ENCODE results near the gene KBTBD4. TPM values are rescaled to one million over a fixed set of nuclear protein-coding genes. Genes with fewer than 3 reads are reported as not detected.
"Not testable (repeated sequence)": the region's sequence is repeated elsewhere in the genome, so short reads cannot be mapped to it uniquely, and the experiment has no call there.

Gene KBTBD4
- total RNA-seq, 1 experiment from 2014 or later, result 22.1 TPM

DNA sequence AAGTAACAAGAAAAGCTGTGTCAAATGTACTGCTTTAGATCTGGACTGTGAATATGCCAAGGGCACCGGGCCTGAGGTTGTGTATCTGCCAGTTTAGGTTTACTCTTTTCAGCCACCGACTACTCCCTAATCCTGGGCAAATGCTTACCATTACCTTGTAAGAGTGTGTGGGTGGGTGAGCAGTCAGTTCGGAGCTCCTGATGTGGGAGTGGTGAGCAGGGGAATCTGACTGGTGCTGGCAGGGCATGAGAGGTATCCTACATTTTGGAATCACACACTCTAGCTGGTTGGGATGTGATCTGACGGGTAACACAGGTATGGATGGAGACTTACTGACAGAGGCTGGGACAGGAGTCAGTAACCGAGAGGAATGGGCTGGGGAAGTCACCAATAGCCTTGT is 5.1 kb upstream of the KBTBD4 start:
- H3K27ac ChIP-seq, result no peak overlapping the region
- H3K9me3 ChIP-seq (replicated peaks), result no peaks in the 10 kb centered on the region
- DNase-seq, result no peak
- H3K36me3 ChIP-seq, result peaks cover 48% of the 10 kb centered on the region
- no peaks in the 10 kb centered on the region for H3K27me3 ChIP-seq
- H3K4me3 ChIP-seq, result no peak overlapping the region
- peaks cover 10% of the 10 kb centered on the region; the same call in 1 of the 2 replicates for H3K4me1 ChIP-seq

- DNase-seq, result no peak
- no peak overlapping the region; the same call in 1 of the 2 replicates for H3K27ac ChIP-seq
- no peak overlapping the region for H3K4me3 ChIP-seq
- H3K9me3 ChIP-seq (replicated peaks), result no peaks in the 10 kb centered on the region
- H3K4me1 ChIP-seq, result 0 out of 2 replicates have a peak, but pooled peaks cover 13% of the 10 kb centered on the region
- peaks cover 45% of the 10 kb centered on the region for H3K36me3 ChIP-seq
- H3K27me3 ChIP-seq, result no peaks in the 10 kb centered on the region
Measured at GRCh38 chr11:47577460-47578041, 1.2 kb downstream of the KBTBD4 start.

GRCh38 chr11:47573321-47573720 is 5.4 kb downstream of the KBTBD4 start:
- Histone ChIP-seq H3K27ac (no peak overlapping the region), H3K27me3 (no peaks in the 10 kb centered on the region)

DNA sequence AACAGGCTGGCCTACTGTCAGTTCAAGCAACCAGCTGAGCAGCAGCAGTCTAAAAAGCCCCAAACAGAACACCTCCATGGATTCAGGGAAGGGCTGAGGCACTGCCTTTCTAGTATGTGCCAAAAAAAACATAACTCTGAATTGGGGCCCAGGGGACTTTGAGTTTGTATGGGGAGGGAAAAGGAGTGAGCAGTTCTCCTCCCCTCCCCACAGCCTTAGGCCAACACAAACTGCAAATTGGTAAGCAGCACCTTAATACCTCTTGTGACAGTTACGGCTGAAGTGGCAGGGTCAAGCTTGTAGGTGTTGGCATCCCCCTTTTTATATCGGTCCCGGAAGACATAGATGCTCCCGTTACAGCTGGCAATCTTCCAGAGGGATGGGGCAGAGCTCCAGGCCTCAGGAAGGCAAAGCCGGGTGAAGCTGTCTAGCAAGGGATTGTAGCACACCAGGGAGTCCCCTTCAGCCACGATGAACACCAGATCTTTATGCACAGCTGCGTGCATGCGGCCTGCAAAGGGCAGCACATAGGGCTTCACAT is 6.0 kb downstream of the KBTBD4 start:
- Histone ChIP-seq H3K27me3 (no peaks in the 10 kb centered on the region), H3K36me3 (peaks cover 44% of the 10 kb centered on the region), H3K9me3 (replicated peaks) (no peaks in the 10 kb centered on the region), H3K4me3 (no peak overlapping the region), H3K27ac (no peak overlapping the region), H3K4me1 (0 out of 2 replicates have a peak, but pooled peaks cover 8% of the 10 kb centered on the region)
- DNase-seq, result peak; percentile 78 to 80

More at GRCh38 chr11:47573321-47573720, 5.4 kb downstream of the KBTBD4 start:
- Histone ChIP-seq H3K36me3 (peaks cover 44% of the 10 kb centered on the region), H3K4me3 (no peak overlapping the region), H3K4me1 (0 out of 2 replicates have a peak, but pooled peaks cover 10% of the 10 kb centered on the region), H3K9me3 (replicated peaks) (no peaks in the 10 kb centered on the region)
- DNase-seq, result no peak

GRCh38 chr11:47571895-47572294 is 6.9 kb downstream of the KBTBD4 start:
- Histone ChIP-seq H3K9me3 (replicated peaks) (no peaks in the 10 kb centered on the region), H3K4me1 (0 out of 2 replicates have a peak, but pooled peaks cover 5% of the 10 kb centered on the region), H3K4me3 (no peak overlapping the region), H3K36me3 (peaks cover 44% of the 10 kb centered on the region), H3K27me3 (no peaks in the 10 kb centered on the region), H3K27ac (no peak overlapping the region)
- DNase-seq, result no peak

DNA sequence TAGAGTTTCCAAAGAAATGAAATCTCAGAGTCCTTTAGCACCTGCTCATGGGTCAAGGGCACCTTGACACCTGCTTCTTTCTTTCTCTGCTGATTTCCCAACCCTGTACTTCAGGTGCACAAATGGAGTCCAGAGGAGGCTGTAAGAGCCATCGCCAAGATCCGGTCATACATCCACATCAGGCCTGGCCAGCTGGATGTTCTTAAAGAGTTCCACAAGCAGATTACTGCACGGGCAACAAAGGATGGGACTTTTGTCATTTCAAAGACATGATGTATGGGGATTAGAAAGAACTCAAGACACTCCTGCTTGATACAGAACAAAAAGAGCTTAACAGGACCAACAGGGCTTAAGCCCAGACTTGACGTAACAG is 7.4 kb downstream of the KBTBD4 start:
- DNase-seq, result no peak
- H3K27me3 ChIP-seq, result no peaks in the 10 kb centered on the region
- H3K4me1 ChIP-seq, result 0 out of 2 replicates have a peak, but pooled peaks cover 5% of the 10 kb centered on the region
- H3K36me3 ChIP-seq, result peaks cover 44% of the 10 kb centered on the region
- H3K4me3 ChIP-seq, result no peak overlapping the region
- no peak overlapping the region for H3K27ac ChIP-seq
- no peaks in the 10 kb centered on the region for H3K9me3 ChIP-seq (replicated peaks)

DNA sequence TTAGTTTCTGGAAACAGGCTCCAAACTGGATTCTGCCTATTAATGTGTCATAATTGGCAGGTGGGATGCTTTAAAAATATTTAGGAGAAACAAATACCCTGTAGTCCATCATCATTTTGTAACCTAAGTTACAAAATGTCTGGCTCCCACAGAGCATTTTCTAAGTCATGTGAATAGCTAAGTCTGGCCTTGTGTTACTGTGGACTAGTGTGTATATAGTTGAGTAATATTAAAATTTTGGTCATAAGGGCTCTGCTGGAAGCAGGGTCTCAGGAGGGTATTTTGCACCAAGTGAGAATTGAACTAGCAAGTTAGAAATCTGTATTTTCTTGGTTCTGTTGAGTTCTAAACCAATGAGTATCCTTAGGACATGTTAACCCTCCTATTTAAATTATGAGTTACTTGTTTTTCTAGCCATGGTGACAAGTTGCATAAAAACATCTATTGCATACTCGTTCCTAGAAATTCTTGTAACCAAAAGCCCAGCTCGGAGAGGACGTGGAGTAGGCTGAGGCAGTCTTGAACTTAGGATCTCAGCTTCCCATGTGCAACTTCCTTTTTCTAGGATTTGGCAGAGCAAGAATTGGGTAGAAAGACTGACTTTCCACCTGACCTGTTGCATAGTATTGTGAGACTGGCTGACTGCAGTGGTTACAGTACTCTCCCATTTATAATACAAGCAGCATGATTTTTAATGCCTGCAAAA is 8.0 kb downstream of the KBTBD4 start:
- no peak for DNase-seq
- H3K27ac ChIP-seq, result no peak overlapping the region
- H3K4me3 ChIP-seq, result no peak overlapping the region
- H3K27me3 ChIP-seq, result no peaks in the 10 kb centered on the region
- H3K4me1 ChIP-seq, result 0 out of 2 replicates have a peak, but pooled peaks cover 5% of the 10 kb centered on the region
- H3K9me3 ChIP-seq (replicated peaks), result no peaks in the 10 kb centered on the region
- peaks cover 44% of the 10 kb centered on the region for H3K36me3 ChIP-seq

GRCh38 chr11:47569646-47570045 is 9.1 kb downstream of the KBTBD4 start:
- H3K27ac ChIP-seq, result no peak overlapping the region
- no peaks in the 10 kb centered on the region for H3K9me3 ChIP-seq (replicated peaks)
- no peak for DNase-seq
- peaks cover 38% of the 10 kb centered on the region for H3K36me3 ChIP-seq
- peaks cover 5% of the 10 kb centered on the region; the same call in 1 of the 2 replicates for H3K4me1 ChIP-seq
- H3K27me3 ChIP-seq, result no peaks in the 10 kb centered on the region
- H3K4me3 ChIP-seq, result no peak overlapping the region

- Histone ChIP-seq H3K9me3 (replicated peaks) (no peaks in the 10 kb centered on the region), H3K27me3 (no peaks in the 10 kb centered on the region), H3K4me1 (no peaks in the 10 kb centered on the region; the same call in 1 of the 2 replicates), H3K4me3 (peak overlapping the region; percentile 85), H3K27ac (peak overlapping the region; percentile 66), H3K36me3 (peaks cover 10% of the 10 kb centered on the region)
- DNase-seq, result peak in 1 of 2 experiments; percentile 28
Measured at GRCh38 chr11:47566149-47566698, 12.5 kb downstream of the KBTBD4 start.

- Histone ChIP-seq H3K27ac (peak within 1 kb of the TSS; percentile 66), H3K4me3 (peak within 1 kb of the TSS; percentile 85), H3K4me1 (no peaks in the 10 kb centered on the region; the same call in 1 of the 2 replicates), H3K36me3 (peaks cover 8% of the 10 kb centered on the region), H3K9me3 (replicated peaks) (no peaks in the 10 kb centered on the region), H3K27me3 (no peaks in the 10 kb centered on the region)
- peak; percentile 85 to 88 for DNase-seq
Measured at GRCh38 chr11:47565340-47566148, 13.2 kb downstream of the KBTBD4 start, which contains the start of gene PTPMT1. PTPMT1 (plus strand) TSS chr11:47565599; CDS start chr11:47565623, 24 bp downstream.

- Histone ChIP-seq H3K4me1 (no peaks in the 10 kb centered on the region; the same call in 1 of the 2 replicates), H3K4me3 (peak overlapping the region; percentile 85), H3K9me3 (replicated peaks) (no peaks in the 10 kb centered on the region), H3K27ac (peak overlapping the region; percentile 66), H3K36me3 (peaks cover 5% of the 10 kb centered on the region; the same call in 1 of the 2 replicates), H3K27me3 (no peaks in the 10 kb centered on the region)
- peak in 1 of 2 experiments; percentile 22 for DNase-seq
Measured at GRCh38 chr11:47564933-47565339, 13.8 kb downstream of the KBTBD4 start.

DNA sequence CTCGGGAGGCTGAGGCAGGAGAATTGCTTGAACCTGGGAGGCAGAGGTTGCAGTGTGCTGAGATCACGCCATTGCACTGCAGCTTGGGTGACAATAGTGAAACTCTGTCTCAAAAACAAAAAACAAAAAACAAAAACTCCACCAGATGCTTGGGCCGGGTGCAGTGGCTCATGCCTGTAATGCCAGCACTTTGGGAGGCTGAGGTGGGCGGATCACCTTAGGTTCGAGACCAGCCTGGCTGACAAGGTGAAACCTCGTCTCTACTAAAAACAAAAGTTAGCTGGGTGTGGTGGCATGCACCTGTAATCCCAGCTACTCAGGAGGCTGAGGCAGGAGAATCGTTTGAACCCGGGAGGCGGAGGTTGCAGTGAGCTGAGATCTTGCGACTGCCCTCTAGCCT is 14.4 kb downstream of the KBTBD4 start:
- not testable (repeated sequence) for H3K36me3 ChIP-seq; H3K9me3 ChIP-seq (replicated peaks); H3K4me1 ChIP-seq; H3K4me3 ChIP-seq; H3K27me3 ChIP-seq; H3K27ac ChIP-seq; DNase-seq

GRCh38 chr11:47562393-47562792 is 16.4 kb downstream of the KBTBD4 start:
- not testable (repeated sequence) for H3K4me1 ChIP-seq; H3K27me3 ChIP-seq; H3K36me3 ChIP-seq; H3K9me3 ChIP-seq (replicated peaks); H3K27ac ChIP-seq; H3K4me3 ChIP-seq; DNase-seq

DNA sequence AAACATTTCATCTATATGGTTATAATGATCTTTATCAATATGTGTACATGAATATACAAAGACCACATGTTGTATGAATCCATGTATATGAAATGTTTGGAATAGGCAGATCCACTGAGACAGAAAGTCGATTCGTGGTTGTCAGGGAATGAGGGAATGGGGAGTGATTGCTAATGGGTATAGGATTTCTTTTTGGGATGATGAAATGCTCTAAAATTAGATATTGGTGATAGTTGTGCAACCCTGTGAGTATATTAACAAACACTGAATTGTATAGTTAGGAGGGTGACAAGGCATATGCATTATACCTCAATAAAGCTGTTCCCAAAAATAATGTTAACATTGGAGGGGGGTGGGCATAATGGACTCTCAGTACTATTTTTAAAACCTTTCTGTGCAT is 18.3 kb downstream of the KBTBD4 start:
- no peaks in the 10 kb centered on the region for H3K27me3 ChIP-seq
- no peaks in the 10 kb centered on the region for H3K9me3 ChIP-seq (replicated peaks)
- no peak for DNase-seq
- H3K4me3 ChIP-seq, result no peak overlapping the region
- no peaks in the 10 kb centered on the region; the same call in 1 of the 2 replicates for H3K4me1 ChIP-seq
- no peak overlapping the region for H3K27ac ChIP-seq
- no peaks in the 10 kb centered on the region for H3K36me3 ChIP-seq
